Calu3 (cell line): ENCODE data around the gene TMEM212. TPM values are rescaled to one million over a fixed set of nuclear protein-coding genes. Genes with fewer than 3 reads are reported as not detected.

ENCODE experiments used
- BruUV-seq: library from RNA; stranded (reverse); fragments of 400-500 nt; replicated peaks from 2 replicates; lab custom pipeline; 2021; lab: Mats Ljungman, UMichigan
- CTCF ChIA-PET: fragments of 300-600 bp; sonication (Branson Sonifier 250); formaldehyde crosslinking; loops from one replicate; lab custom pipeline; 2022; ENCODE audit warnings: antibody characterized with exemption; lab: Charles Lee
- DNase-seq: peaks from one replicate; pipeline ENCODE4 v3.0.0; 2022
- H3K27ac Mint-ChIP-seq: one replicate; pipeline ENCODE4 v1.8.0; 2022; ENCODE audit warnings: mixed read lengths; ENCODE audit not compliant: unreplicated experiment
- H3K27me3 Mint-ChIP-seq: one replicate; pipeline ENCODE4 v1.8.0; 2022; ENCODE audit warnings: mixed read lengths; ENCODE audit not compliant: unreplicated experiment
- H3K36me3 Mint-ChIP-seq: one replicate; pipeline ENCODE4 v1.8.0; 2022; ENCODE audit warnings: mild to moderate bottlenecking, moderate library complexity, mixed read lengths; ENCODE audit not compliant: insufficient read depth, unreplicated experiment
- H3K4me1 Mint-ChIP-seq: one replicate; pipeline ENCODE4 v1.8.0; 2022; ENCODE audit warnings: mild to moderate bottlenecking, low read depth, mixed read lengths; ENCODE audit not compliant: unreplicated experiment
- H3K4me3 Mint-ChIP-seq: one replicate; pipeline ENCODE4 v1.8.0; 2022; ENCODE audit warnings: mild to moderate bottlenecking, low read depth, moderate library complexity, mixed read lengths; ENCODE audit not compliant: unreplicated experiment
- H3K9me3 Mint-ChIP-seq: one replicate; pipeline ENCODE4 v1.8.0; 2022; ENCODE audit warnings: low read depth, mixed read lengths; ENCODE audit not compliant: unreplicated experiment
- CTCF ChIP-seq: fragments of 200-600 bp; IDR thresholded peaks from one replicate; pipeline ENCODE4 v1.8.0; 2022; ENCODE audit warnings: antibody characterized with exemption; ENCODE audit not compliant: unreplicated experiment
- intact Hi-C: fragments of 100-400 bp; cut with micrococcal nuclease; formaldehyde crosslinking; loops from one replicate; pipeline ENCODE4 v1.10.0; 2022; ENCODE audit not compliant: unreplicated experiment
- total RNA-seq: library from RNA; stranded (reverse); gene quantifications from 2 replicates; pipeline ENCODE4 v1.2.3, GENCODE V29; 2022

The TMEM212 gene
- total RNA-seq, 1 experiment from 2014 or later, result not detected

GRCh38 chr3:171874251-171874681, 31.1 kb downstream of the TMEM212 start:
- peak overlapping the region; percentile 36 for H3K4me3 Mint-ChIP-seq
- peak; percentile 69 for DNase-seq

GRCh38 chr3:171874879-171875278, 31.7 kb downstream of the TMEM212 start:
- peaks cover 4% of the 10 kb centered on the region for H3K9me3 Mint-ChIP-seq
- no peak for DNase-seq
- TSS peak; percentile 96 for BruUV-seq
- CTCF ChIA-PET, result interaction anchor here (0.7 to 1.9 kb wide), 6 partner anchors 9 to 457 kb away, joined by 3 to 8 read pairs (median 3); no protein-coding TSS in a partner anchor
- peak overlapping the region; percentile 36 for H3K4me3 Mint-ChIP-seq
- H3K4me1 Mint-ChIP-seq, result peaks cover 80% of the 10 kb centered on the region
- H3K27ac Mint-ChIP-seq, result peak overlapping the region; percentile 97
- no peaks in the 10 kb centered on the region for H3K27me3 Mint-ChIP-seq
- peaks cover 29% of the 10 kb centered on the region for H3K36me3 Mint-ChIP-seq
- intact Hi-C loops, result loop anchor here (1.0 to 5.0 kb wide), 7 partner anchors 30 to 387 kb away; partner anchors contain the start of genes FNDC3B and PLD1
- TF ChIP-seq CTCF, result no peak

More at GRCh38 chr3:171874251-171874681, 31.1 kb downstream of the TMEM212 start:
- intact Hi-C loops, result loop anchor here (1.0 to 2.0 kb wide), 6 partner anchors 29 to 267 kb away; partner anchors contain the start of genes FNDC3B and PLD1
- H3K36me3 Mint-ChIP-seq, result peaks cover 29% of the 10 kb centered on the region
- CTCF ChIA-PET, result interaction anchor here (0.6 to 1.9 kb wide), 8 partner anchors 10 to 458 kb away, joined by 3 to 8 read pairs (median 3); no protein-coding TSS in a partner anchor
- no peaks in the 10 kb centered on the region for H3K27me3 Mint-ChIP-seq
- peaks cover 4% of the 10 kb centered on the region for H3K9me3 Mint-ChIP-seq
- BruUV-seq, result no TSS peak
- H3K4me1 Mint-ChIP-seq, result peaks cover 74% of the 10 kb centered on the region
- TF ChIP-seq CTCF, result no peak
- peak overlapping the region; percentile 97 for H3K27ac Mint-ChIP-seq

- no peak for TF ChIP-seq CTCF
- Mint-ChIP-seq H3K27ac (peak overlapping the region; percentile 97), H3K36me3 (peaks cover 29% of the 10 kb centered on the region), H3K9me3 (peaks cover 4% of the 10 kb centered on the region), H3K4me1 (peaks cover 88% of the 10 kb centered on the region), H3K4me3 (peak overlapping the region; percentile 5), H3K27me3 (no peaks in the 10 kb centered on the region)
- CTCF ChIA-PET, result no interaction called here
- no TSS peak for BruUV-seq
- intact Hi-C loops, result loop anchor here (2.0 to 5.0 kb wide), 4 partner anchors 65 to 386 kb away; partner anchors contain the start of genes FNDC3B and PLD1
- DNase-seq, result peak; percentile 33
Measured at GRCh38 chr3:171875923-171876412, 32.8 kb downstream of the TMEM212 start.

- intact Hi-C loops, result loop anchor here (5.0 kb wide), 1 partner anchor 386 kb away; no protein-coding TSS in a partner anchor
- Mint-ChIP-seq H3K4me3 (peak overlapping the region; percentile 5), H3K36me3 (peaks cover 29% of the 10 kb centered on the region), H3K27me3 (no peaks in the 10 kb centered on the region), H3K27ac (peak overlapping the region; percentile 97), H3K4me1 (peaks cover 90% of the 10 kb centered on the region), H3K9me3 (peaks cover 5% of the 10 kb centered on the region)
- CTCF ChIA-PET, result no interaction called here
- BruUV-seq, result no TSS peak
- no peak for TF ChIP-seq CTCF
- DNase-seq, result no peak
Measured at GRCh38 chr3:171876680-171877147, 33.6 kb downstream of the TMEM212 start.
